Fibroblast of mammary gland (primary cell): ENCODE results near the gene DIP2C.

Source experiments
- DNase-seq: peaks from one replicate; pipeline ENCODE4 v3.0.0-alpha.2; 2010; ENCODE audit warnings: low read depth
- H3K4me3 ChIP-seq: 2 replicates; pipeline ENCODE4 v1.5.1; 2011; ENCODE audit warnings: low read depth, mild to moderate bottlenecking, low read length, moderate library complexity; ENCODE audit not compliant: control insufficient read depth
- TF ChIP-seq, protein P1 (sequence below): conservative IDR thresholded peaks from 2 replicates; pipeline ENCODE4 v1.5.1; 2011; ENCODE audit warnings: low read depth, low read length, inconsistent platforms; ENCODE audit not compliant: control insufficient read depth, insufficient read depth

DIP2C gene

DNA sequence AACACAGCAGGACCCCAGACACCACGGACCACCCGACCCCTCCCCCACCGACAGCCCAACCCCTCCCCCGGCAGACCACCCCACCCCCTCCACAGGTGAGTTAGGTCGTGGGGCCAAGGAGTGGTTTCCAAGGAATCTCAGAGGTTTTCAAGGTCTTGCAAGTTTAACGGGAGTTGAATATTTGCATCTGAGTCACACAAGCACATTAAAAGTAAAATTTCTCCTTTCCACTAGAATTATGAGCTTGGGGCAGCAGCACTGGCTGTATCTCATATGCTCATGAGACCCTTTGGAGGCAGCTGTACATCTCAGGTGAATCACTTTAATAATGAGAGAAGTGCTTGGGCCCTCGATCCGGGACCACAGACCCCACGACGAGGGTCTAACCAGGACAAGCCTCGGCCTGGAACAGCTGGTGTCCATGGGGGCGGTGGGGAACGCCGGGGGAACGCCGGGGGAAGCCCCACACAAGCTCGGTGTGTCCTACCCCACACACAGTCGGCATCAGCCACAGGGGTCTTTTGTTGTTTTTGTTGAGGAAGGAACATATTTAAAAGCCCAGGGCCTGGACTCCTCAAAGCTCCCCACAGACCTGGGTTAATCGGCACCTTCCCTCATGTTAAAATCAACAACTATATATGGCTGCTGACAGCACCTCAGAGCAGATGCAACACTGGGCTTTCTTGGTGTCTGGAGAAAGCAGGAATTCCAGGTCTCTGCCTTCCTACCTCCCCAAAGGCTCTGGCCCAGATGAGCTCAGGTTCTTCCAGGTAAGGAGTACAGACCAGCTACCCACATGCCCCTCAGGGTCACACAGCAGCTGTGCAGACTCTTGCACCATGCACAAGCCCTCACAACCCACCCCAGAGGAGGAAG is 130.3 kb downstream of the DIP2C start:
- H3K4me3 ChIP-seq = no peak overlapping the region
- DNase-seq = no peak
- TF ChIP-seq, protein P1, sequence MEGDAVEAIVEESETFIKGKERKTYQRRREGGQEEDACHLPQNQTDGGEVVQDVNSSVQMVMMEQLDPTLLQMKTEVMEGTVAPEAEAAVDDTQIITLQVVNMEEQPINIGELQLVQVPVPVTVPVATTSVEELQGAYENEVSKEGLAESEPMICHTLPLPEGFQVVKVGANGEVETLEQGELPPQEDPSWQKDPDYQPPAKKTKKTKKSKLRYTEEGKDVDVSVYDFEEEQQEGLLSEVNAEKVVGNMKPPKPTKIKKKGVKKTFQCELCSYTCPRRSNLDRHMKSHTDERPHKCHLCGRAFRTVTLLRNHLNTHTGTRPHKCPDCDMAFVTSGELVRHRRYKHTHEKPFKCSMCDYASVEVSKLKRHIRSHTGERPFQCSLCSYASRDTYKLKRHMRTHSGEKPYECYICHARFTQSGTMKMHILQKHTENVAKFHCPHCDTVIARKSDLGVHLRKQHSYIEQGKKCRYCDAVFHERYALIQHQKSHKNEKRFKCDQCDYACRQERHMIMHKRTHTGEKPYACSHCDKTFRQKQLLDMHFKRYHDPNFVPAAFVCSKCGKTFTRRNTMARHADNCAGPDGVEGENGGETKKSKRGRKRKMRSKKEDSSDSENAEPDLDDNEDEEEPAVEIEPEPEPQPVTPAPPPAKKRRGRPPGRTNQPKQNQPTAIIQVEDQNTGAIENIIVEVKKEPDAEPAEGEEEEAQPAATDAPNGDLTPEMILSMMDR = no peak

DNA sequence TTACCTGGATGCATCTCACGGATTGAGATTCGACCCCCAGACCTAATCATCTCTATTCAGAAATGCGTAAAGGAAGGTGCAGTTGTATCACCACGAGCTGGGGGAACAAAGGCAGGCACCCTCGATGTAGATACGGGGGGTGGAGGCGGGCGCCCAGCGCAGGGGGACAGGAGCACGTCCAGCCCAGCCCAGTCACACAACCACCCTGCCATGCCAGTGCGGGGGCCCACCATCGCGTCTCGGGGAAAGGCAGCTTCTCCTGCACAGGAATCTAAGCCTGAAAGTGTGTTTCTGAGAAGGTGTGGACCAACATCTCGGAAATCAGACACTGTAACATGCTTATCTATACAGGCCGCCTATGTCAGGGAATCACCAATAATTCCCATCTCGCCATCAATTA is 131.1 kb downstream of the DIP2C start:
- TF ChIP-seq, protein P1 = no peak

DNA sequence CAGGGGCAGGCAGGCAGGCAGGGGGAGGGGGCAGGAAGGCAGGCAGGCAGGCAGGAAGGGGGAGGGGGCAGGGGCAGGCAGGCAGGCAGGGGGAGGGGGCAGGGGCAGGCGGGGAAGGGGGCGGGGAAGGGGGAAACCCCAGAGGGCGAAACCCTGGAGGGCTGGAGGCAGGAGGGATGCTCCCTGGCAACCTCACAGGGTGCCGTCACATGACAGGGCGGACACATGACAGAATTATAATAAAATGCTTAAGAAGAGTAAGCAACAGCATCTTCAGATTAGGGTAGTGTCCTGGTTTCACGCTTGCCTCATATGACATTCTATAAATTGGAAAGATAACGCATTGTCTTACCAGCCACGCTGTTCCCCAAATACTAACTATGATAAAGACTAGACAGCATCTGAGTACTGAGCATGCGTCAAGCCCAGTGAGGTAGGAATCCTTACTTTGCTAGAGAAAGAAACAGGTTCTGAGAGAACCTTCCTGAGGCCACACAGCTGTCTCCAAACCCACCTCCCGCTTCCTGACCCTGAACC is 131.6 kb downstream of the DIP2C start:
- H3K4me3 ChIP-seq = no peak overlapping the region
- TF ChIP-seq, protein P1 = no peak
- DNase-seq = peak; percentile 48

More for the DNA sequence above, 131.1 kb downstream of the DIP2C start:
- no peak overlapping the region for H3K4me3 ChIP-seq
- no peak for DNase-seq

DNA sequence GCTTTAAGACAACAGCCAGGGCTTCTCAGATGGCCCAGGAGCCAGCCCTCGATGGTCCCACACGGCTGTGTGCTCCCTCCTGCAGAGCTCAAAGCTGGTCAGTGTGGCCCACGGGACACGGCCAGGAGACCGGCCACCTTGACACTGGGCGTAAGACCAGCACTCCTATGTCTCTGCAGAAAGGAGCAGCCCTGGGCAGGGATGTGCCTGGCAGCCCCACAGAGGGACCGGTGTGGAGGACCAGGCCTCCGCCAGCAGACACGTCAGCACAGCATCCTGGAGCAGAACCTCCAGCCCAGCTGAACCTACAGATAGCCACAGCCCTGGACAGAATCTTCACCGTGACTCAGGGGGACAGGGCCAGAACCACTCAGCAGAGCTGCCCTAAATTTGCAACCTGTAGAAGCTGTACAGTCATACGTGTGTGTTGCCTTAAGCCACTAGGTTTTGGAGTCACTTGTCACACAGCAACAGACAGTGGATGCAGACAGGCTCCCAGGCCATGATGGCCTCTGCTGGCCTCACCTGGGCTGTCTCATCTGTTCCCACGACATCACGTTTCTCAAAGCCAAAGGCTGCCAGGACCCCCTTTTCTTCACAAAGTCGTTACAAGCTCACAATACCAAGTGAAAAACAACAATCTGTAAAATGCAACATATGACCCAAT is 132.4 kb downstream of the DIP2C start:
- TF ChIP-seq, protein P1 = no peak
- no peak overlapping the region for H3K4me3 ChIP-seq

DNA sequence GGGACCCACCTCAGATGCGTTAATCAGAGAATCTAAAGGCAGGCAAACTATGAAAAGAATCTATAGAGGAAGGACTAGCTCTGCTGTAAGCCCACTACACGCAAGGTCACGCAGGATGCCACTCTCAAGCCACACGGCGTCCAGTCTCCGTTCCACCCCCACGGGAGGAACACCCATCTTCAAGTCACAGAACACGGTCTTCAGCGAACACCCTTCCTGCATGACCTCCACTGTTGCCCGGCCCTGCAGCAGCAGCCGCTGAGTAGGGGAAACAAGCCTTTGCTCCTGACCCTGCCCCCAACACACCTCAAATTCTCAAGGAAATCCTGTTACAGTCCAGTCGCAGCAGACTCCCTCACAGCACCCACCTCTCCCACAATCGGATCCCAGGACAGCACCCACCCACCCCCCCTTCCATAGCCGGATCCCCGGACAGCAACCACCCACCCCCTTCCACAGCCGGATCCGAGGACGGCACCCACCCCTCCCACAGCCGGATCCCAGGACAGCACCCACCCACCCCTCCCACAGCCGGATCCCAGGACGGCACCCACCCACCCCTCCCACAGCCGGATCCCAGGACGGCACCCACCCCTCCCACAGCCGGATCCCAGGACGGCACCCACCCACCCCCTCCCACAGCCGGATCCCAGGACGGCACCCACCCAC is 133.7 kb downstream of the DIP2C start:
- no peak for DNase-seq
- no peak overlapping the region for H3K4me3 ChIP-seq
- TF ChIP-seq, protein P1 = no peak

More for the DNA sequence above, 132.4 kb downstream of the DIP2C start:
- no peak for DNase-seq

DNA sequence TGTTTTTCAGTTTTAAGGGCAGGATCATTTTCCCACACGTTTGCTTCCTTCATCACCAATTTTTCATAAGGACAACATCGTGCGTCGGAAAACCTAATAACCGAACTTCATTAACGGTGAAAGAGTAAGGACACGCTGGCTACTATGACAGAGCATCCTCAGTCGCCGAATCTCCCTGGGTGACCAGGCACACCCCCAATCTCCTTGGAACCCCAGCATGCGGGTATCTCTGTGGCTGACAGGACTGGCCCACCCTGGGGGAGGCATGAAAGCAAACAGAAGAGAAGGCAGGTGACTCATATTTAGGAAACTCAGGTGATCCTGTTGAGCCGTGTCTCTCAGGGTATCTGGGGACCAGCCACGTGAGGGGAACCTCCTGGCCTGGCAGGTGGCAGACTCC is 134.2 kb downstream of the DIP2C start:
- no peak for DNase-seq
- TF ChIP-seq, protein P1 = no peak
- H3K4me3 ChIP-seq = no peak overlapping the region
